Sigmoid colon (tissue), 4 donors: ENCODE measurements around the gene GABRB3.

Experiments
- CTCF ChIP-seq, 4 experiments: fragments of 450-650 bp in 3 of 4; fragments of 200-600 bp in 1 of 4; IDR thresholded peaks; one replicate each; pipeline ENCODE4 v1.5.1; 2016 to 2019; ENCODE audit warnings: antibody characterized with exemption in 4 of 4, mild to moderate bottlenecking in 3 of 4, moderate library complexity in 2 of 4
- POLR2A ChIP-seq, 2 donors: fragments of 450-650 bp; IDR thresholded peaks; one replicate each; pipeline ENCODE4 v1.6.1; 2016; ENCODE audit warnings: antibody characterized with exemption in 2 of 2, mild to moderate bottlenecking in 2 of 2, moderate library complexity in 2 of 2
- POLR2AphosphoS5 ChIP-seq, 4 donors: sonication (generic); formaldehyde crosslinking; IDR thresholded peaks; one replicate each; pipeline ENCODE4 v1.6.1; 2017; ENCODE audit warnings: antibody characterized with exemption in 4 of 4

- TF ChIP-seq CTCF (IDR thresholded peaks at IDR 0.05) (no peak), POLR2A (IDR thresholded peaks at IDR 0.05) (no peak), POLR2AphosphoS5 (IDR thresholded peaks at IDR 0.05) (no peak)
Measured at GRCh38 chr15:26561896-26562295, 211.0 kb downstream of the GABRB3 start.
